BJ (cell line): ENCODE results near the gene OXA1L. TPM values are rescaled to one million over a fixed set of nuclear protein-coding genes. Genes with fewer than 3 reads are reported as not detected.

Experiments
- CTCF ChIA-PET: fragments of 350-600 bp; formaldehyde crosslinking; extraction: SDS; loops from one replicate; lab custom pipeline; 2021; ENCODE audit warnings: antibody characterized with exemption, inconsistent platforms; lab: Yijun Ruan, JAX
- POLR2A ChIA-PET: fragments of 300-600 bp; sonication (Branson Sonifier 250); formaldehyde crosslinking; extraction: SDS; loops from one replicate; lab custom pipeline; 2021; ENCODE audit warnings: antibody characterized with exemption; lab: Charles Lee
- DNase-seq: peaks from one replicate; pipeline ENCODE4 v3.0.0-alpha.2; 2011; ENCODE audit warnings: low read depth
- H3K27me3 ChIP-seq: 2 replicates; pipeline ENCODE4 v1.6.0; 2011; ENCODE audit warnings: low read length; ENCODE audit not compliant: control insufficient read depth, insufficient read depth
- H3K36me3 ChIP-seq: 2 replicates; pipeline ENCODE4 v1.5.1; 2011; ENCODE audit warnings: low read length; ENCODE audit not compliant: control insufficient read depth, insufficient read depth
- H3K4me3 ChIP-seq: 2 replicates; pipeline ENCODE4 v1.5.1; 2011; ENCODE audit warnings: low read depth, mild to moderate bottlenecking, control low read depth, low read length
- polyA plus RNA-seq: library from polyadenylated mRNA; depleted of rRNA; stranded (reverse); fragments of >200 nt; gene quantifications from 2 replicates; pipeline ENCODE4 v1.2.3, GENCODE V29; 2011
- TF ChIP-seq, protein P1 (sequence below): IDR thresholded peaks from 2 replicates; pipeline ENCODE4 v1.5.1; 2011; ENCODE audit warnings: low read depth, mild to moderate bottlenecking, control low read depth, inconsistent platforms, low read length, moderate library complexity; ENCODE audit not compliant: insufficient read depth

OXA1L gene
- polyA plus RNA-seq, 1 experiment = 191 TPM

DNA sequence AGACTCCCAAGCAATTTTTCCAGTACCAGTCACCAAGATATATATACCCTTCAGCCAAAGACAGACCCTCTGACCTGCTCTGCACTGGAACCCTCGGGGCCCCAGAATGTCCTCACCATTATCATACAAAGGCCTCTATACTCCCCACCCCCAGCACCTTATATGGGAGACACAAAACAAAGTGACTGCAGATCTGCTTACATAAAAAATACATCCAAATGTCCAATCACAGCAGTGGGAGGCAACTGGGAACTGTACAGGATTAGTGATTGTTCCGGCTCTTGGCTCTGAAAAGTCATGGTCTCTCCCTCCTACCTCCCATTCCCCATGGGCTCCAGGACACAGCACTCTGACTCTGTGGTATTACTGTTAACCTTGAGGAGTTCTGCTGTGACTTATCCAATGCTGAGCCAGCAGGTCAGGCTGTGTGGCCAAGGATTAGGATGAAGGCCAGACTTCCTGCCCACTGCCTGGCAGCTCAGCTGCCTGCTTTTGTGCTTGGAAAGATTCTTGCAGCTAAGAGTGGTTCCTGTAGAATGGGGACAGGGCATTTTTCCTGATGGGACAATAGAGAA, 13.7 kb downstream of the OXA1L start:
- H3K36me3 ChIP-seq = no peaks in the 10 kb centered on the region
- TF ChIP-seq, protein P1, sequence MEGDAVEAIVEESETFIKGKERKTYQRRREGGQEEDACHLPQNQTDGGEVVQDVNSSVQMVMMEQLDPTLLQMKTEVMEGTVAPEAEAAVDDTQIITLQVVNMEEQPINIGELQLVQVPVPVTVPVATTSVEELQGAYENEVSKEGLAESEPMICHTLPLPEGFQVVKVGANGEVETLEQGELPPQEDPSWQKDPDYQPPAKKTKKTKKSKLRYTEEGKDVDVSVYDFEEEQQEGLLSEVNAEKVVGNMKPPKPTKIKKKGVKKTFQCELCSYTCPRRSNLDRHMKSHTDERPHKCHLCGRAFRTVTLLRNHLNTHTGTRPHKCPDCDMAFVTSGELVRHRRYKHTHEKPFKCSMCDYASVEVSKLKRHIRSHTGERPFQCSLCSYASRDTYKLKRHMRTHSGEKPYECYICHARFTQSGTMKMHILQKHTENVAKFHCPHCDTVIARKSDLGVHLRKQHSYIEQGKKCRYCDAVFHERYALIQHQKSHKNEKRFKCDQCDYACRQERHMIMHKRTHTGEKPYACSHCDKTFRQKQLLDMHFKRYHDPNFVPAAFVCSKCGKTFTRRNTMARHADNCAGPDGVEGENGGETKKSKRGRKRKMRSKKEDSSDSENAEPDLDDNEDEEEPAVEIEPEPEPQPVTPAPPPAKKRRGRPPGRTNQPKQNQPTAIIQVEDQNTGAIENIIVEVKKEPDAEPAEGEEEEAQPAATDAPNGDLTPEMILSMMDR = no peak
- H3K27me3 ChIP-seq = no peaks in the 10 kb centered on the region
- no peak for DNase-seq
- CTCF ChIA-PET = interaction anchor here (0.9 to 2.0 kb wide), 2 partner anchors 43 to 210 kb away, joined by 3 to 5 read pairs; no protein-coding TSS in a partner anchor
- H3K4me3 ChIP-seq = no peak overlapping the region
- POLR2A ChIA-PET = no interaction called here

- Histone ChIP-seq H3K4me3 (no peak overlapping the region), H3K27me3 (no peaks in the 10 kb centered on the region), H3K36me3 (no peaks in the 10 kb centered on the region)
- TF ChIP-seq, protein P1 = no peak
- POLR2A ChIA-PET = no interaction called here
- CTCF ChIA-PET = interaction anchor here (0.6 to 2.0 kb wide), 6 partner anchors 11 to 211 kb away, joined by 3 to 5 read pairs (median 4); no protein-coding TSS in a partner anchor
- DNase-seq = no peak
Measured at GRCh38 chr14:22780941-22781300, 14.4 kb downstream of the OXA1L start.

DNA sequence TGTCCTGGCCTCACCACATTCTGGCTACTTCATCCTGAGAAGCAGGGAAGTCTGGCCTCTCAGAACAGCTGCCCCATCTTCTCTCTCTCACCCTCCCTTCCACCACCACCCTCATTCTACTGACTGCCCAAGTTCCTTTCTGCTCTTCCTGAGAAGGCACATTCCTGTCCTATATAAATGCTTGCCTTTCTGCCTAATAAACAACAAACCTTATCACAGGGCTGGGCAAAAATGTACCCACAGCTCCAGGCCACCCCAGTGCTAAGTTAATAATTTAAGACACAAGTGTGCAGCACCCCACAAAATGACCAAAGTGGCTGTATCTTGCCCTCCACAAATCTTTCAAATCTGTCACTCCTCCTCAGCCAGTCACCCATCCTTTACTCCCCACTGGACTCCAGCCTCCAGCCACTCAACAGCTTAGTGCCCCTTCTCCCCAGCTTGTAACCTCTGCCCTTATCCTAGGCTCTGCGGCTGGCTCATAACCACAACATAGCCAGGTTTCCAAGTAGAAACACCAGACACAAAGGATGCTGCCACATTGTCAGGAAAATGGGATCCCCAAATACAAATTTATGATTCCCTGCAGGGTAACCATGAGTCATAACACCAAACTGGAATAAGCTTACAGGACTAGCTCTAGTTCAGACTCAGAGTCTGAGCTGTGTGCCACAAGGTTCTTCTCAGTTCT, 15.0 kb downstream of the OXA1L start:
- Histone ChIP-seq H3K4me3 (no peak overlapping the region), H3K36me3 (no peaks in the 10 kb centered on the region), H3K27me3 (no peaks in the 10 kb centered on the region)
- no peak for DNase-seq
- ChIA-PET CTCF (interaction anchor here (0.6 to 2.0 kb wide), 5 partner anchors 11 to 73 kb away, joined by 3 to 5 read pairs (median 5); no protein-coding TSS in a partner anchor), POLR2A (interaction anchor here (0.6 kb wide), 1 partner anchor 199 kb away, joined by 8 read pairs; no protein-coding TSS in a partner anchor)
- TF ChIP-seq, protein P1 = no peak

DNA sequence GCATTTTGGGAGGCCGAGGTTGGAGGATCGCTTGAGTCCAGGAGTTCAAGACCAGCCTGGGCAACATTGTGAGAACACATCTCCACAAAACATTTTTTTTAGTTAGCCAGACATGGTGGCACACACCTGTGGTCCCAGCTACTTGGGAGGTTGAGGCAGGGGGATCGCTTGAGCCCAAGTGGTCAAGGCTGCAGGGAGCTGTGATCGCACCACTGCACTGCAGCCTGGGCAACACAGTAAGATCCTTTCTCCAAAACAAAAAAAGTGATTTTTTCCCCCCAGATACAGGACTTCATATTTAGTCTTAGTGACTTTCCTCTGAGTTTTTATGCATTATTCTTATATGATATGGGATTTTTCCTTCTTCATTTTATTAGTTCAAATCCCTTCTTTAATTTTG, 20.2 kb downstream of the OXA1L start:
- no peak for DNase-seq
- no peaks in the 10 kb centered on the region for H3K36me3 ChIP-seq
- no peaks in the 10 kb centered on the region for H3K27me3 ChIP-seq
- ChIA-PET CTCF (interaction anchor here (1.1 kb wide), 1 partner anchor 66 kb away, joined by 3 read pairs; no protein-coding TSS in a partner anchor), POLR2A (no interaction called here)
- TF ChIP-seq, protein P1 = no peak
- H3K4me3 ChIP-seq = no peak overlapping the region

DNA sequence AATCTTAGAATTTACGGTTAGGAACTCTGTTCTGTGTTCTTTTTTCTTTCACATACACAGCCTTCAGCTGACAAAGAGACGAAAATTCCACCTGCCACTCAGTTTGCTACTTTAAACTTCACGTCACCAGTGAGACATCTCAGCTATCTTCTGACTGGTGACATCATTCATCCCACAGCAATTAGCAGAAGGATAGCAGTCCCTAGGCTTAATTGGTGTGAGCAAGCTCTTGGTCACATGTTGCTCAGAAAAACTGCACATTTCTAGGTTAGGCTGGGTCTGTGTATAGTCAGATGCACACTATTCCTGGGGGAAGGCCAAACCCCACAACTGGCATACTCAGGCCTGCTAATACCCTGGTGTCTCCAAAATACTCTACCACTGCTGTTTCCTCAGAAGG, 24.8 kb downstream of the OXA1L start:
- POLR2A ChIA-PET = no interaction called here
- CTCF ChIA-PET = interaction anchor here (0.8 to 1.5 kb wide), 3 partner anchors 10 to 31 kb away, joined by 3 read pairs; no protein-coding TSS in a partner anchor

More for the DNA sequence above, 24.8 kb downstream of the OXA1L start:
- TF ChIP-seq, protein P1 = no peak
- no peaks in the 10 kb centered on the region for H3K36me3 ChIP-seq
- H3K4me3 ChIP-seq = no peak overlapping the region
- H3K27me3 ChIP-seq = no peaks in the 10 kb centered on the region; the same call in 1 of the 2 replicates
- peak; percentile 41 for DNase-seq
